ENCODE results near the gene TAS2R3.
"Not testable (repeated sequence)": the region's sequence is repeated elsewhere in the genome, so short reads cannot be mapped to it uniquely, and the experiment has no call there.

TAS2R3 gene

GRCh38 chr7:141752634-141753033, 11.3 kb upstream of the TAS2R3 start:
- no peaks in the 10 kb centered on the region for H3K27me3 ChIP-seq (ENCODE audit: control insufficient read depth, low read length)
- H3K27ac ChIP-seq (ENCODE audit: low read depth, low read length), result no peak overlapping the region
- peaks cover 25% of the 10 kb centered on the region for H3K9me3 ChIP-seq (ENCODE audit: control insufficient read depth, insufficient read depth, low read length)
- H3K79me2 ChIP-seq (ENCODE audit: control insufficient read depth, low read length), result no peaks in the 10 kb centered on the region
- H3K4me3 ChIP-seq (ENCODE audit: low read length), result no peak overlapping the region
- no peak overlapping the region for H3K4me2 ChIP-seq (ENCODE audit: low read length)
- H3K36me3 ChIP-seq (ENCODE audit: control insufficient read depth, low read length), result peaks cover 99% of the 10 kb centered on the region
- H3K4me1 ChIP-seq (ENCODE audit: control insufficient read depth, low read length), result no peaks in the 10 kb centered on the region
- TF ChIP-seq CTCF (IDR thresholded peaks at IDR 0.05; ENCODE audit: low read depth, low read length, poor library complexity, severe bottlenecking), result peak; percentile 73
- TF ChIP-seq EZH2phosphoT487 (IDR thresholded peaks at IDR 0.05; ENCODE audit: borderline replicate concordance, low read length), result no peak
- no peaks in the 10 kb centered on the region; the same call in 1 of the 2 replicates for H4K20me1 ChIP-seq (ENCODE audit: control insufficient read depth, insufficient read depth, low read depth, low read length)
- H3F3A ChIP-seq (ENCODE audit: control insufficient read depth, insufficient read depth), result no peaks in the 10 kb centered on the region
- H3K9me2 ChIP-seq (replicated peaks; ENCODE audit: control insufficient read depth, low read length), result no peaks in the 10 kb centered on the region

GRCh38 chr7:141754939-141755338, 9.0 kb upstream of the TAS2R3 start:
- Histone ChIP-seq H3F3A (ENCODE audit: control insufficient read depth, insufficient read depth) (no peaks in the 10 kb centered on the region), H3K27me3 (ENCODE audit: control insufficient read depth, low read length) (no peaks in the 10 kb centered on the region), H3K79me2 (ENCODE audit: control insufficient read depth, low read length) (no peaks in the 10 kb centered on the region), H4K20me1 (ENCODE audit: control insufficient read depth, insufficient read depth, low read depth, low read length) (no peaks in the 10 kb centered on the region; the same call in 1 of the 2 replicates), H3K9me3 (ENCODE audit: control insufficient read depth, insufficient read depth, low read length) (peaks cover 22% of the 10 kb centered on the region), H3K36me3 (ENCODE audit: control insufficient read depth, low read length) (peaks cover 94% of the 10 kb centered on the region), H3K27ac (ENCODE audit: low read depth, low read length) (no peak overlapping the region), H3K4me3 (ENCODE audit: low read length) (no peak overlapping the region), H3K4me2 (ENCODE audit: low read length) (no peak overlapping the region), H3K9me2 (replicated peaks; ENCODE audit: control insufficient read depth, low read length) (no peaks in the 10 kb centered on the region), H3K4me1 (ENCODE audit: control insufficient read depth, low read length) (no peaks in the 10 kb centered on the region)
- TF ChIP-seq CTCF (IDR thresholded peaks at IDR 0.05; ENCODE audit: low read depth, low read length, poor library complexity, severe bottlenecking) (peak; percentile 75), EZH2phosphoT487 (IDR thresholded peaks at IDR 0.05; ENCODE audit: borderline replicate concordance, low read length) (no peak)

- not testable (repeated sequence) for H3K27ac ChIP-seq (ENCODE audit: low read depth, low read length); H3K79me2 ChIP-seq (ENCODE audit: control insufficient read depth, low read length); H3K27me3 ChIP-seq (ENCODE audit: control insufficient read depth, low read length); H3K9me3 ChIP-seq (ENCODE audit: control insufficient read depth, insufficient read depth, low read length); H3K4me3 ChIP-seq (ENCODE audit: low read length); H3F3A ChIP-seq (ENCODE audit: control insufficient read depth, insufficient read depth); H3K4me2 ChIP-seq (ENCODE audit: low read length); H3K9me2 ChIP-seq (replicated peaks; ENCODE audit: control insufficient read depth, low read length); H3K36me3 ChIP-seq (ENCODE audit: control insufficient read depth, low read length); H4K20me1 ChIP-seq (ENCODE audit: control insufficient read depth, insufficient read depth, low read depth, low read length); H3K4me1 ChIP-seq (ENCODE audit: control insufficient read depth, low read length)
Measured at GRCh38 chr7:141770083-141770583, 6.2 kb downstream of the TAS2R3 start.

GRCh38 chr7:141776374-141776773, 12.5 kb downstream of the TAS2R3 start, which contains the start of gene TAS2R4:
Gene TAS2R4, plus strand, starts transcription at chr7:141776674. Its CDS starts 1,815 bp downstream, at chr7:141778489.
- TF ChIP-seq EZH2phosphoT487 (IDR thresholded peaks at IDR 0.05; ENCODE audit: borderline replicate concordance, low read length) (no peak), CTCF (IDR thresholded peaks at IDR 0.05; ENCODE audit: low read depth, low read length, poor library complexity, severe bottlenecking) (no peak)
- no peaks in the 10 kb centered on the region for H3K4me1 ChIP-seq (ENCODE audit: control insufficient read depth, low read length)
- H3K79me2 ChIP-seq (ENCODE audit: control insufficient read depth, low read length), result no peaks in the 10 kb centered on the region
- H3K4me2 ChIP-seq (ENCODE audit: low read length), result no peak within 1 kb of the TSS
- H3K9me3 ChIP-seq (ENCODE audit: control insufficient read depth, insufficient read depth, low read length), result no peaks in the 10 kb centered on the region
- H3K27me3 ChIP-seq (ENCODE audit: control insufficient read depth, low read length), result no peaks in the 10 kb centered on the region
- no peaks in the 10 kb centered on the region for H3F3A ChIP-seq (ENCODE audit: control insufficient read depth, insufficient read depth)
- no peaks in the 10 kb centered on the region; the same call in 1 of the 2 replicates for H3K36me3 ChIP-seq (ENCODE audit: control insufficient read depth, low read length)
- H3K27ac ChIP-seq (ENCODE audit: low read depth, low read length), result no peak within 1 kb of the TSS
- H3K9me2 ChIP-seq (replicated peaks; ENCODE audit: control insufficient read depth, low read length), result no peaks in the 10 kb centered on the region
- H3K4me3 ChIP-seq (ENCODE audit: low read length), result no peak within 1 kb of the TSS
- no peaks in the 10 kb centered on the region for H4K20me1 ChIP-seq (ENCODE audit: control insufficient read depth, insufficient read depth, low read depth, low read length)
